ENCODE measurements around the gene CISD1.

Gene CISD1

DNA sequence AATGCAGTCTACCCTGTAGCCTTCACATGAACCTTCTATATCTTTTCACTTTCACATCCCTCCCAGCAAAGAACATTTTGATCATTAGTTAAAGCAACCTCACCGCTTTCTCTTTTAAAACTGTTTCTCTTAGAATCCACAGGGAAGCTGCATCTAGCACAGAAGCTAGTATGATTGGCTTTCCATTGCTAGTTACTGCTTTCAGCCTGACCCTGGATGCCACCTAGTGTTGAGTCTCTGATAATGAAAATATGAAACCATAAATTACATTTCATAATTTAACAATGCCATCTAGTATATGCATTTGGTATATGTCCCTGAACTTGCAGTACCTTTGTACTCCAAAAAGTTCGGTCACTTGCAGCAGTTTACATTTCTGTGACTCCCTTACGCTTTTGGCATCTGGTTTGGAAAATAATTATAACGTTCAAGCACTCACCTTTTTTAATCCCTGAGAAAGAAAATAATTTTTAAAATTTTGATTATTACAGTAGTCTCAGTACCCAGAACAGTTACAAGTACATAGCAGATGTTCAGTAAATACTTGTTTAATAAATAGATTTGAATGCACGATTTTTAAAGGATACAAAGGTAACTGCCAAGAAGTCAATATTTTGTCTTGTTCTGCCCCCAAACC, 22.7 kb downstream of the CISD1 start:
- Histone ChIP-seq H3K27ac (no peak overlapping the region), H3K27me3 (no peaks in the 10 kb centered on the region), H3K36me3 (no peaks in the 10 kb centered on the region), H3K4me1 (ENCODE audit: control insufficient read depth in 1 of 2, insufficient read depth in 1 of 2, low read depth in 1 of 2, low read length in 1 of 2) (peaks cover 0 to 9% of the 10 kb centered on the region in 2 experiments), H3K9me3 (no peaks in the 10 kb centered on the region), H3K4me3 (ENCODE audit: low read depth in 1 of 2, low read length in 1 of 2) (no peak overlapping the region)
- TF ChIP-seq, protein P1, sequence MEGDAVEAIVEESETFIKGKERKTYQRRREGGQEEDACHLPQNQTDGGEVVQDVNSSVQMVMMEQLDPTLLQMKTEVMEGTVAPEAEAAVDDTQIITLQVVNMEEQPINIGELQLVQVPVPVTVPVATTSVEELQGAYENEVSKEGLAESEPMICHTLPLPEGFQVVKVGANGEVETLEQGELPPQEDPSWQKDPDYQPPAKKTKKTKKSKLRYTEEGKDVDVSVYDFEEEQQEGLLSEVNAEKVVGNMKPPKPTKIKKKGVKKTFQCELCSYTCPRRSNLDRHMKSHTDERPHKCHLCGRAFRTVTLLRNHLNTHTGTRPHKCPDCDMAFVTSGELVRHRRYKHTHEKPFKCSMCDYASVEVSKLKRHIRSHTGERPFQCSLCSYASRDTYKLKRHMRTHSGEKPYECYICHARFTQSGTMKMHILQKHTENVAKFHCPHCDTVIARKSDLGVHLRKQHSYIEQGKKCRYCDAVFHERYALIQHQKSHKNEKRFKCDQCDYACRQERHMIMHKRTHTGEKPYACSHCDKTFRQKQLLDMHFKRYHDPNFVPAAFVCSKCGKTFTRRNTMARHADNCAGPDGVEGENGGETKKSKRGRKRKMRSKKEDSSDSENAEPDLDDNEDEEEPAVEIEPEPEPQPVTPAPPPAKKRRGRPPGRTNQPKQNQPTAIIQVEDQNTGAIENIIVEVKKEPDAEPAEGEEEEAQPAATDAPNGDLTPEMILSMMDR (IDR thresholded peaks at IDR 0.05), result peak; percentile 61

DNA sequence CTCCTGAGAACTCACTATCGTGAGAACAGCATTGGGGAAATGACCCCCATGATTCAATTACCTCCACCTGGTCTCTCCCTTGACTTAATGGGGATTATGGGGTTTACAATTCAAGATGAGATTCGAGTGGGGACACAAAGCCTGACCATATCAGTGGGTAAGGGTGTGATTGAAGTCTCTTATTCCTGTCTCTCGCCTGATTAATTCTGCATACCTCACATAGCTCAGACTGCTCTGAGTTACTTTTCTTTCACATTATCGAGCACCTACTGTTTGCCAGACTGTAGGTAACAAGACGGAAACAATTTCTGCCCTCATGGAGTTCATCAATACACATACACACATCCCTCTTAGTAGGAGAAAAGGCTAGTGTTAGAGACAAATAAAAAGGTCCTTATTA, 25.0 kb downstream of the CISD1 start:
- Histone ChIP-seq H3K9me3 (no peaks in the 10 kb centered on the region), H3K4me3 (ENCODE audit: low read depth in 1 of 2, low read length in 1 of 2) (no peak overlapping the region), H3K36me3 (no peaks in the 10 kb centered on the region), H3K27ac (no peak overlapping the region), H3K4me1 (ENCODE audit: control insufficient read depth in 1 of 2, insufficient read depth in 1 of 2, low read depth in 1 of 2, low read length in 1 of 2) (peaks cover 0 to 9% of the 10 kb centered on the region in 2 experiments), H3K27me3 (no peaks in the 10 kb centered on the region)
- TF ChIP-seq, protein P1 (IDR thresholded peaks at IDR 0.05), result no peak

DNA sequence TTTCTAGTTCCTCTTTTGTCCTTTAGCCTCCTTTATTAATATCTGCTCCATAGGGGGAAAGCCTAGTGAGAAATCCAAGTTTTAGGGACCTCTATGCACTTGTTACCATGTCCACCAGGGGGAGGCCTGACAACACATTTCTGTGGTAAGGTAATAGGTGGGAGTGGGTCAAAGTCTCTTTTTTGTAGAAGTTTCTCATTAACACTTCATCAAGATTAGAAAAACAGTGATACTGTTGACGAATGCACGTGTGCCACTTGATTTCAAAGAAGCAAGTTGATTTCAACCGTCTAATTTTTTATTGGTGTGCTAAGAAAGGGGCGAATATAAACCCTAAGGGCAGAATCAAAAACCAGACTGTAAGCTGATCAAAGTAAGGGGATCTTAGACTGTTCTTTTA, 30.6 kb downstream of the CISD1 start:
- Histone ChIP-seq H3K4me3 (ENCODE audit: low read depth in 1 of 2, low read length in 1 of 2) (no peak overlapping the region), H3K36me3 (no peaks in the 10 kb centered on the region), H3K27me3 (peaks cover 22% of the 10 kb centered on the region), H3K27ac (no peak overlapping the region), H3K4me1 (ENCODE audit: control insufficient read depth in 1 of 2, insufficient read depth in 1 of 2, low read depth in 1 of 2, low read length in 1 of 2) (no peaks in the 10 kb centered on the region), H3K9me3 (no peaks in the 10 kb centered on the region)
- TF ChIP-seq, protein P1 (IDR thresholded peaks at IDR 0.05), result peak; percentile 79

DNA sequence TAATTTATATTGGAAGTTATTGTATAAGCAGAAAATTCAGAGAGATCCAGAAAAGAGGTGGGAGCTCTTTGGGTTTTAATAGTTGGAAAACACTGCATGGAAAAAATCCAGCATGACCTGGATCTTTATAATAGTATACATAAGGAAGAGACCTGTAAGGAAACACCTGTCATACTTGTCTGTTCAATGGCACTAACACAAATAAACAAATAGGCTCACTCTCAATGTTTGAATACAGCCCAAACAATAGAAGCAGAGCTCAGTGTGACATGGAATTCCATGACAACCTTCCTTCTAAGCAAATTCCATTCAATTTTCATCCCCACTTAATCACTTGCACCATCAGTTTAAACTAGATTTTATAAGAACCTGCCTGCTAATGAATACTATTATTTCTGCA, 31.7 kb downstream of the CISD1 start:
- Histone ChIP-seq H3K27ac (no peak overlapping the region), H3K27me3 (peaks cover 22% of the 10 kb centered on the region), H3K4me1 (ENCODE audit: control insufficient read depth in 1 of 2, insufficient read depth in 1 of 2, low read depth in 1 of 2, low read length in 1 of 2) (no peaks in the 10 kb centered on the region), H3K36me3 (no peaks in the 10 kb centered on the region), H3K9me3 (no peaks in the 10 kb centered on the region), H3K4me3 (ENCODE audit: low read depth in 1 of 2, low read length in 1 of 2) (no peak overlapping the region)
- TF ChIP-seq, protein P1 (IDR thresholded peaks at IDR 0.05), result no peak

DNA sequence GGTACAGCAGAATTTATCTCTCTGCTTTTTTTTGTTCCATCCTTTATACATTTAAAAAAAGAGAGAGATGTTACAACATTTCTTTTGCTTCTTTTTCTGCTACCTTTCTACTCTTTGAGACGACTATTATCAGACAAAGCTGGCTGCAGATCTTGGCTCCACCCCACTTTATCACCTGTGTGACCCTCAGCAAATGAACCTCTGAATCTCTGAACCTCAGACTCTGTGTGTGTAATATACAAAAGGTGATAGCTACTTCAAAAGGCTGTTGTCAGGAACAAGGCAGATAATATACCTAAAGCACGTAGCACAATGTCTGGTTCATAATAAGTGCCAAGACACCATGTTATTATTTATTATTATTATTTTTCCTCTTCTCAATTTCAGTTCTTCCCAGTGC, 33.3 kb downstream of the CISD1 start:
- Histone ChIP-seq H3K4me3 (ENCODE audit: low read depth in 1 of 2, low read length in 1 of 2) (no peak overlapping the region), H3K27me3 (peaks cover 32% of the 10 kb centered on the region), H3K4me1 (ENCODE audit: control insufficient read depth in 1 of 2, insufficient read depth in 1 of 2, low read depth in 1 of 2, low read length in 1 of 2) (no peaks in the 10 kb centered on the region), H3K27ac (no peak overlapping the region), H3K36me3 (no peaks in the 10 kb centered on the region), H3K9me3 (no peaks in the 10 kb centered on the region)
- TF ChIP-seq, protein P1 (IDR thresholded peaks at IDR 0.05), result no peak
